COLO829 (cell line): ENCODE results near the gene UMODL1.

Source experiments
- DNase-seq: peaks from one replicate; pipeline ENCODE4 v3.0.0; 2012; ENCODE audit warnings: low spot score

The UMODL1 gene

DNA sequence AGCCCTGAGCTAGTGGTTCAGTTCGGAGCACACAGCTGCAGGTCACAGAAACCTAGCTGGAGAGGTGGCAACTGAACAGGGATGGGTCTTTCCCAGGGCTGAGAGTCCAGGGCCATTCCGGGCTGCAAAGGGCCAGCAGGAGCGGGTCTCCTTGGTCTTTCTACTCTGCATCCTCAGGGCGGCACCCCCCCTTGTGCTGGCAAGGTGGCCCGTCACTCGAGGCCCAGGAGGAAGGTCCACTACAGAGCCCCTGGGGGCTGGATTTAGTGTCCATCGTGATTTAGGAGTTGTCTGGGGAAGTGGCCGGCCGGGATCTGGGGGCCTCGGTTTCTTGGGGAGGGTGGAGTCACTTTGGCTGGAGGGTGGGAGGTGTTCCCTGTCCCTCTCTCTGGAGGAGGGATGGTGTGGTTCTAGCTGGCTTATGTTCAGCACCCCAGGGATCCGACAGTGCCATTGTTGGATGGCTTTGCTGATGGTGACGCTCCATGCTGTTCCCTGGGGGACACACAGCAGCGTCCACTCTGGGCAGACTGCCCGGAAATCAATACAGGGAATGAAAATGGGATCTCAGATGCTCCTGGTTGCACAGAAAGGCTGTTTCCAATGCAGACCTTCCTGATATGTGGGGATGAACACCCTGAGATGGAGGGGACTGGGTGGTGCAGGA is 64.4 kb downstream of the UMODL1 start:
- DNase-seq: no peak

DNA sequence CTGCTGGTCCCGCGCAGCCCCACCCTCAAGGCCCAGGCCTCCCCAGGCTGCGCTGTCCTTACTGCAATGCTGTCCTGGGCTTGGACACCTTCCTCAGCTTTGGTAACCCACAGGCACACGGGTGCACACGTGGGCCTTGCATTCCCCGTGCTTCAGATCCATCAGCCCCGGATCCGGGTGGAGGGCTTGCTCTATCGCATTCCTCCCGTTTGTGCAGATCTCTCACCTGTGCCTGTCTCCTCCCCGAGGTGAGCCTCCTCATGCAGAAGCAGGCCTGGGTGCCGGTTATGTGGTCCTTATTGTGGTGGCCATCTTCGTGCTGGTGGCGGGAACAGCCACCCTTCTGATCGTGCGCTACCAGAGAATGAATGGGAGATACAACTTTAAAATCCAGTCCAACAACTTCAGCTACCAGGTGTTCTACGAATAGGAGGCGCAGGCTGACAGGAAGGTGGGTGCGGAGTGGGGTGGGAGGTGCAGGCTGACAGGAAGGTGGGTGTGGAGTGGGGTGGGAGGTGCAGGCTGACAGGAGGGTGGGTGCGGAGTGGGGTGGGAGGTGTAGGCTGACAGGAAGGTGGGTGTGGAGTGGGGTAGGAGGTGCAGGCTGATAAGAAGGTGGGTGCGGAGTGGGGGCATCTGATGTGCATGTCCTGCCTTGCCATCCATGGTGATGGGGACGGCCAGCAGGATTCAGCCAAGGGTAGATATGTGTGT is 66.2 kb downstream of the UMODL1 start:
- no peak for DNase-seq

GRCh38 chr21:42140196-42140934 is 69.2 kb downstream of the UMODL1 start:
- no peak for DNase-seq

GRCh38 chr21:42141643-42142042 is 70.5 kb downstream of the UMODL1 start:
- DNase-seq: no peak

GRCh38 chr21:42142141-42142540 is 71.0 kb downstream of the UMODL1 start:
- no peak for DNase-seq

DNA sequence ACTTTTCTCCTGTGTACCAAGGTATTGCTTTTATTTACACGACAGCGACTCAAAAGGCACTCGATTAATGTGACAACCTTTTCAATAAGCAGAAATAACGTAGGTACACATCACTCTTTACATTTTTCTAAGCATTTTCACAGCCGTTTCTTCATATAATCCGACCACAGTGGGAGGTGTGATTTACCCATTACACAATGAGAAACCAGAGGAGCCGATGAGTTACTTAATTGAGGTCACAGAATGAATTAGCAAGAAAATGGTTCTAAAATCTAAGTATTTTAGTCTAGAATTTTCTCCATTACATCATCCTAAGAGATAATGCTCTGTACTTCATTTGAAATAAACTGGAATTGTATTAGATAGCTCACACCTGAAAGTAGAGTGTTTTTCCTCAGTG is 71.5 kb downstream of the UMODL1 start:
- no peak for DNase-seq

DNA sequence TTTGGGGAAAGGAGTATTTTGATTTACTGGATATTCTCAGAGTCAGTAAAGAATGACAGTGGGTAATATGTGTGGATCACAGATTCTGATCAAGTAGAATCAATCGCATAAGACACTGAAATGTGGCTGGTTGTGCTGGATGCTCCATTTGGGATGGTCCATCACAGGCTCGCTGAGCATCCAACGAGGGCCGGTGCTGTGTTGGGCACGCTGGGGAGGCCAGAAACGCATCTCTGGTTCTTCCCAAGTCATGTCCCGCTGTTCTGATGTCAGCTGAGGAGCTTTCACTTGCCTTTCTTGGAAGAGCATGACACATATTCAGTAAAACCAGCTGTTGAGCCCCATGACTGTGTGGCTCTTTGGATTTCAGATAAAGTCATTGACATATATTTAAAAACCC is 72.0 kb downstream of the UMODL1 start:
- DNase-seq: no peak

GRCh38 chr21:42144221-42144620 is 73.1 kb downstream of the UMODL1 start:
- DNase-seq: no peak

DNA sequence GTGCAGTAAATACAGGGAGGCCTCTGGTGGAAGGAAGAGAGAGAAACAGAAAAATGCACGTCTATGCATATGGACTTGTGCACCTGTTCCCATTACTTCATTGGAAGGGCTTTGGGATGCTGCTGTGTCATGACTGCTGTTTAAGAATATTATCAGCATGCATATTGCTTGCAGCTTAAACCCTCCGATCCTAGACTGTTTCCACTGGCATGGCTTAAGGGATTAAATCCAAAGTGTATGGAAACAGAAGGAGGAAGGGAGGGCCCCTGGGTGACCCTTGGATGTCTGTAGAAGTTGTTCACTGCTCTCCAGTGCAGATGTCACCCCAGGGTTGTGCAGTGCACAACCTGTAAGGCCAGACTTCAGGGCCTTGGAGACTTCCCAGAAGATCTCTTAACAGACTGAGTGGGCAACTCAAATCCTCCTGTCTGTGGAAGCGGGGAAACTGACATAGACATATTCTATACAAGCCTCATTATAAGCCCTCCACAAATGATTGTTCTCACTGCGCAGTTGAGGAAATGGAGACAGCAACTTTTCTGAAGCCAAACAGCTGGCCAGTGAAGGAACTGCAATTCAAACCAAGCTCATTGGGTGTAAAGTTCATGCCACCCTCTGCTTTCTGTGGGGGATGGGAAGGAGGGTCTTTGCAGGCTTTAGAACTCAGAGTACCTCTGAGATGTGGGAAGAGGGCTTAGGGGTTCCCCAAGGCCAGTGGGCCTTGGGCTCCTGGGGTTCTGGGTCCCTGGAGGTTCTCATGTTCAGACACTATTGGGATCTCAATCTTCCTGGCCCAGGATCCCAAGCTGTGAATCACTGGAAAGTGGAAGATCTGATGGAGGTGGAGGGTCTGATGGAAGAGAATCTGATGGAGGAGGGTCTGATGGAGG is 73.8 kb downstream of the UMODL1 start:
- no peak for DNase-seq

GRCh38 chr21:42145569-42146272 is 74.6 kb downstream of the UMODL1 start:
- DNase-seq: peak; percentile 91

DNA sequence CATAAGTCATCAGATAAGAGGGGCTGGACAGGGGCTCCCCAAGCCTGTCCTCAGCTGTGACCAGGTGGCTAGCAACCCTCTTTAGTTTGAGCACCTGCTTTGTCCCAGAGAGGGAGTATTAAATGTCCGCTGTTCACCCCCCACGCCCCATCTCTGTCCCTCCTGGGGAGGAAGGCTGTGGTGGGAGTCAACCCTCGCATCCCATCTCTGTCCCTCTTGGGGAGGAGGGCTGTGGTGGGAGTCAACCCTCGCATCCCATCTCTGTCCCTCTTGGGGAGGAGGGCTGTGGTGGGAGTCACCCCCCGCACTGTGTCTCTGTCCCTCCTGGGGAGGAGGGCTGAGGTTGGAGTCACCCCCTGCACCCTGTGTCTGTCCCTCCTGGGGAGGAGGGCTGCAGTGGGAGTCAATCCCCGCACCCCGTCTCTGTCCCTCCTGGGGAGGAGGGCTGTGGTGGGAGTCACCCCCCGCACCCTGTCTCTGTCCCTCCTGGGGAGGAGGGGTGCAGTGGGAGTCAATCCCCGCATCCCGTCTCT is 75.2 kb downstream of the UMODL1 start:
- no peak for DNase-seq

GRCh38 chr21:42146821-42147220 is 75.7 kb downstream of the UMODL1 start:
- DNase-seq: no peak

DNA sequence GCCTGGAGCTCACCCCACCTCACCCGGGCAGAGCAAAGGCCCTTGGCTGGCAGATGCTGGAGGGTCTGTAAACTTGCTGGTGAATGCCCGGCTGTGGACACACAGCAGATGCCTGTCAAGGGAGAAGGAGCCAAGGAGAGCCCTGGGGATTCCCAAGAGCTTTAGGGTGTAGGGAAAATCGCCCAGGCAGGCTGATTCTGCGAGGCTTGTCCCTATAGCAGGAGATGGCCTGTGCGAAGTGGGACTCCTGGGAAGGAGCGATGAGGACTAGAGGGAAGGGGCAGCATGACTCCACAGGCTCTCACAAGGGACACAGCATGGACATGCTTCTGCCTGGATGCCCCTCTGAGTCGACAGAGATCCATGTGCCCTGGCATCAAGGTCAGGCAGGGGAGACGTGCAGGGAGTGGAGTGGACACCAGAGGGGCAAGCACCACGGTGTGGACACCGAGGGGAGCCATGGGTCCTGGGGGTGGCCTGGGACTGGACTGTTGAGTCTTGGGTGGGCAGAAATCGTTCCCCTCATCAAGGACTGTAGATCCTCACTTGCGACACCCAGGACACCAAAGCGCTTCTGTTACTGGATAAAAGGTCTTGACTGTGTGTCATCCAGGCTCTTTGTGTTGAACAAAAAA is 76.4 kb downstream of the UMODL1 start:
- no peak for DNase-seq

- no peak for DNase-seq
These were observed 77.0 kb downstream of the UMODL1 start for GRCh38 chr21:42148097-42148496.

- DNase-seq: no peak
These were observed 77.5 kb downstream of the UMODL1 start for GRCh38 chr21:42148584-42148983.

GRCh38 chr21:42149656-42150473 is 78.7 kb downstream of the UMODL1 start:
- DNase-seq: no peak

GRCh38 chr21:42150474-42151085 is 79.5 kb downstream of the UMODL1 start:
- DNase-seq: no peak

DNA sequence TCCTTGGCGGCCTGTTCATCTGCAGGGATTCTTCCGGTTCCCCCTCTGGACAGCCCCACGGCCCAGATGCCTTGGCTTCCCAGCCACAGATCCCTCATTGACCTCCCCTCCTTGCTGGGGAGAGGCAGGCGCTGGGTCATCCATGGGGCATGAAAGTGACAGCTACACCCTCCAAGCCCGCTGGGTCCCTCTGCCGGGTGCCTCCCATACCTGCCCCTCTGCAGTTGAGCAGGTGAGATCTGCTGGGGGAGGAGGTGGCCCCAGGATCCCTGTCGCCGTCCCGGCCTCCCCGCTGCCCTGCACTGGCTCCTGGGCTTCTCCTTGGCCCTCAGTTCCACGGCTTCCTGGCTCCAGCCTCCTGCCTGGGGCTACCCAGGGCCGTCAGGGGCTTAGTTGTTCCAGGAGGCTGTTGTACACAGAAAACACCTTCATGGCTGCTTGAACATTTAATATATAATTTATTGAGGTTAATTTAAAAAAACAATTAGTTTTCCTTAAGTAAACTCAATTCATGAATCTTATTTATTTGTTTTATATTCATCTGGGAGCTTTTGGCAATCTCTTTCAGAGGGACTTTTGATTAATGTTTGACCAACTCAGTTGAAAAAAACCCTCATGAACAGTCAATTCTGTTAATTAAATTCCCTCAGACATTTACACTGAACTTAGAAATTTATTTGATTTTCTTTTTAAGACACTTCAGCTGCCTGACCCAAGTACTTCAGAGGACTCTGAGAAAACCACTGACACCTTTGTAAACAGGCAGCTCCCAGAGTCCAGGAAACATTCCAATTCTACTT is 80.2 kb downstream of the UMODL1 start:
- DNase-seq: no peak

DNA sequence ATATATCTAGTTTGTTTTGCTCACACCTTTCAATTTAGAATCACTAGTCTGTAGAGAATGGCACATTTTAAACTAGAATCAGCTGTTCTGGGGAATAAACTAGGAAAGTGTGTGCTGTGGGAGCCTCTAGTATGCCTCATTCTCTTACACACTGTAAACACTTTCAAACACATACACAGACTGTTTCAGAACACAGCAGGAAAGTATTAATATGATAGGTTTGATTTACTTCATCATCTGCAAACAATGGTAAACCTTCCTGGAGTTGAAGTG is 80.8 kb downstream of the UMODL1 start:
- no peak for DNase-seq
